ENCODE data around the gene LDHAL6B.
A peak's percentile ranks its signal among the peaks of the same experiment; 100 is the strongest.

LDHAL6B gene

GRCh38 chr15:59221511-59222505, 15.2 kb downstream of the LDHAL6B start:
- no peak for DNase-seq

- DNase-seq: no peak
Measured at GRCh38 chr15:59222906-59223550, 16.4 kb downstream of the LDHAL6B start.

- DNase-seq: no peak
Measured at GRCh38 chr15:59223736-59224135, 17.1 kb downstream of the LDHAL6B start.

- DNase-seq: no peak
Measured at GRCh38 chr15:59224474-59224873, 17.8 kb downstream of the LDHAL6B start.

- DNase-seq: no peak
Measured at GRCh38 chr15:59227021-59227420, 20.4 kb downstream of the LDHAL6B start.

GRCh38 chr15:59229015-59229414, 22.4 kb downstream of the LDHAL6B start:
- DNase-seq: no peak

- no peak for DNase-seq
Measured at GRCh38 chr15:59229453-59229852, 22.8 kb downstream of the LDHAL6B start.

GRCh38 chr15:59230531-59231055, 23.9 kb downstream of the LDHAL6B start:
- no peak for DNase-seq

- no peak for DNase-seq
Measured at GRCh38 chr15:59232476-59232875, 25.8 kb downstream of the LDHAL6B start.

- DNase-seq: no peak
Measured at GRCh38 chr15:59236394-59236793, 29.8 kb downstream of the LDHAL6B start.

GRCh38 chr15:59237119-59237855, 30.6 kb downstream of the LDHAL6B start:
- no peak for DNase-seq

GRCh38 chr15:59237924-59238331, 31.3 kb downstream of the LDHAL6B start:
- DNase-seq: no peak

- DNase-seq: no peak
Measured at GRCh38 chr15:59240036-59240435, 33.4 kb downstream of the LDHAL6B start.

- DNase-seq: no peak
Measured at GRCh38 chr15:59242649-59243048, 36.0 kb downstream of the LDHAL6B start.

- DNase-seq: no peak
Measured at GRCh38 chr15:59243622-59244021, 37.0 kb downstream of the LDHAL6B start.

- no peak for DNase-seq
Measured at GRCh38 chr15:59244337-59244736, 37.7 kb downstream of the LDHAL6B start.

- no peak for DNase-seq
Measured at GRCh38 chr15:59245559-59245958, 38.9 kb downstream of the LDHAL6B start.

- DNase-seq: peak; percentile 9
Measured at GRCh38 chr15:59247364-59247763, 40.7 kb downstream of the LDHAL6B start.

GRCh38 chr15:59249816-59250215, 43.2 kb downstream of the LDHAL6B start:
- DNase-seq: no peak

GRCh38 chr15:59250249-59250648, 43.6 kb downstream of the LDHAL6B start:
- DNase-seq: no peak

- DNase-seq: no peak
Measured at GRCh38 chr15:59251001-59251845, 44.6 kb downstream of the LDHAL6B start.

- DNase-seq: no peak
Measured at GRCh38 chr15:59252137-59252536, 45.5 kb downstream of the LDHAL6B start.
